Sigmoid colon (tissue), 4 donors: Measurements from ENCODE around the gene SMIM14.
A peak's percentile ranks its signal among the peaks of the same experiment; 100 is the strongest.

Experiments
- CTCF ChIP-seq, 4 experiments: fragments of 450-650 bp in 3 of 4; fragments of 200-600 bp in 1 of 4; IDR thresholded peaks; one replicate each; pipeline ENCODE4 v1.5.1; 2016 to 2019; ENCODE audit warnings: antibody characterized with exemption in 4 of 4, mild to moderate bottlenecking in 3 of 4, moderate library complexity in 2 of 4
- POLR2AphosphoS5 ChIP-seq, 4 donors: sonication (generic); formaldehyde crosslinking; IDR thresholded peaks; one replicate each; pipeline ENCODE4 v1.6.1; 2017; ENCODE audit warnings: antibody characterized with exemption in 4 of 4

- no peak for TF ChIP-seq CTCF (IDR thresholded peaks at IDR 0.05)
- TF ChIP-seq POLR2AphosphoS5 (IDR thresholded peaks at IDR 0.05) = peak in 1 of 4 donors; percentile 2
Observed at GRCh38 chr4:39636531-39637184, 2.0 kb downstream of the SMIM14 start.
